Right lobe of liver (tissue), 4 donors: Measurements from ENCODE around the gene CCL27.

Experiments
- POLR2A ChIP-seq: fragments of 450-650 bp; IDR thresholded peaks from one replicate; pipeline ENCODE4 v1.6.1; 2017; ENCODE audit warnings: antibody characterized with exemption, mild to moderate bottlenecking
- TF ChIP-seq, protein P1 (sequence below), 4 donors: fragments of 200-600 bp in 3 of 4; fragments of 450-650 bp in 1 of 4; IDR thresholded peaks; one replicate each; pipeline versions ENCODE4 v1.5.1 to v1.8.0; 2016 to 2022; ENCODE audit warnings: antibody characterized with exemption in 4 of 4, mild to moderate bottlenecking in 2 of 4
- donor health status: DM: no; HTN: no; CAD: no.
- donor health status: DM: no; HTN: no; CAD: no.
- donor health status: DM: no; HTN: yes; CAD: no.

DNA sequence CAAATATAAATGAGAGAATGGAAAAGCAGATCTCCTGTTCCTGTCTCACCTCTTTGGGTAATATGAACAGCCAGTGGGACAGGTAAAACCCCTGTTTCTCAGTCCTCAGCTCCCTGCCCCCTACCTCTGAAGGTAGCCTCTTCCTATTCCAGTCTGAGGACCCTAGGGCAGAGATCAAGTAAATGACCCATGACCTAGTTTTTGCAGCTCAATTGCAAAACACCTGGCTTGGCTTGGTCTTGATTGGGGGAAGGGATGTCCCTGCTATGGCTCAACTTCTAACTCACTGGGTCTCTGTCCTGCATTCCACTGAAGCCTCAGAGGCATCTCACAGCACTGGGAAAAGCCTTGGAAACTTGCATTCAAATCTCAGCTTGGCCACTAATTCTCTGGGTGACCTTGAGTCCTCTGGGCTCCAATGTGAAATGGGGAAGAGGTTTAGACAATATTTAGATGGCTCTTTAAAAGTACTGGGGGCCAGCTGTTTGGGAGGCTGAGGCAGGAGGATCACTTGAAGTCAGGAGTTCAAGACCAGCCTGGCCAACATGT lies 17.6 kb downstream of the CCL27 start:
- peak; percentile 22 for TF ChIP-seq POLR2A
- TF ChIP-seq, protein P1, sequence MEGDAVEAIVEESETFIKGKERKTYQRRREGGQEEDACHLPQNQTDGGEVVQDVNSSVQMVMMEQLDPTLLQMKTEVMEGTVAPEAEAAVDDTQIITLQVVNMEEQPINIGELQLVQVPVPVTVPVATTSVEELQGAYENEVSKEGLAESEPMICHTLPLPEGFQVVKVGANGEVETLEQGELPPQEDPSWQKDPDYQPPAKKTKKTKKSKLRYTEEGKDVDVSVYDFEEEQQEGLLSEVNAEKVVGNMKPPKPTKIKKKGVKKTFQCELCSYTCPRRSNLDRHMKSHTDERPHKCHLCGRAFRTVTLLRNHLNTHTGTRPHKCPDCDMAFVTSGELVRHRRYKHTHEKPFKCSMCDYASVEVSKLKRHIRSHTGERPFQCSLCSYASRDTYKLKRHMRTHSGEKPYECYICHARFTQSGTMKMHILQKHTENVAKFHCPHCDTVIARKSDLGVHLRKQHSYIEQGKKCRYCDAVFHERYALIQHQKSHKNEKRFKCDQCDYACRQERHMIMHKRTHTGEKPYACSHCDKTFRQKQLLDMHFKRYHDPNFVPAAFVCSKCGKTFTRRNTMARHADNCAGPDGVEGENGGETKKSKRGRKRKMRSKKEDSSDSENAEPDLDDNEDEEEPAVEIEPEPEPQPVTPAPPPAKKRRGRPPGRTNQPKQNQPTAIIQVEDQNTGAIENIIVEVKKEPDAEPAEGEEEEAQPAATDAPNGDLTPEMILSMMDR (IDR thresholded peaks at IDR 0.05): no peak
